Subcutaneous abdominal adipose tissue (tissue), 5 donors: ENCODE results near the gene COMMD3.

Experiments used
- H3K27ac ChIP-seq: one replicate; pipeline ENCODE4 v1.7.0; 2013; ENCODE audit warnings: low read depth, mild to moderate bottlenecking, inconsistent platforms, low read length, moderate library complexity
- H3K27me3 ChIP-seq, 5 donors: one replicate each; pipeline ENCODE4 v1.7.0; 2013; ENCODE audit warnings: low read length in 5 of 5, inconsistent platforms in 1 of 5; ENCODE audit not compliant: control insufficient read depth in 5 of 5, insufficient read depth in 4 of 5
- H3K36me3 ChIP-seq, 5 donors: one replicate each; pipeline ENCODE4 v1.7.0; 2013; ENCODE audit warnings: low read length in 5 of 5; ENCODE audit not compliant: control insufficient read depth in 5 of 5, insufficient read depth in 5 of 5
- H3K4me1 ChIP-seq, 5 donors: one replicate each; pipeline ENCODE4 v1.7.0; 2013; ENCODE audit warnings: low read length in 5 of 5, mild to moderate bottlenecking in 3 of 5, moderate library complexity in 1 of 5; ENCODE audit not compliant: control insufficient read depth in 5 of 5, insufficient read depth in 5 of 5
- H3K4me3 ChIP-seq, 5 donors: one replicate each; pipeline ENCODE4 v1.7.0; 2013; ENCODE audit warnings: low read length in 5 of 5, low read depth in 1 of 5
- H3K9ac ChIP-seq, 5 donors: one replicate each; pipeline ENCODE4 v1.7.0; 2013; ENCODE audit warnings: low read length in 5 of 5, mild to moderate bottlenecking in 4 of 5, moderate library complexity in 3 of 5
- H3K9me3 ChIP-seq, 5 donors: one replicate each; pipeline ENCODE4 v1.7.0; 2013; ENCODE audit warnings: low read length in 5 of 5; ENCODE audit not compliant: control insufficient read depth in 5 of 5
- donor health status: healthy.
- donor health status: healthy.
- donor health status: healthy.
- donor health status: healthy.
- donor health status: healthy.

Gene COMMD3

GRCh38 chr10:22369434-22370072 is 53.4 kb downstream of the COMMD3 start:
- H3K27me3 ChIP-seq, result peaks cover 0 to 2% (median 0%) of the 10 kb centered on the region in 5 donors
- no peaks in the 10 kb centered on the region for H3K36me3 ChIP-seq
- no peaks in the 10 kb centered on the region for H3K9me3 ChIP-seq
- no peak overlapping the region for H3K9ac ChIP-seq
- H3K4me3 ChIP-seq, result no peak overlapping the region
- H3K4me1 ChIP-seq, result peaks cover 0 to 2% (median 0%) of the 10 kb centered on the region in 5 donors
- no peak overlapping the region for H3K27ac ChIP-seq
